ENCODE measurements around the gene DMBT1.

The DMBT1 gene

DNA sequence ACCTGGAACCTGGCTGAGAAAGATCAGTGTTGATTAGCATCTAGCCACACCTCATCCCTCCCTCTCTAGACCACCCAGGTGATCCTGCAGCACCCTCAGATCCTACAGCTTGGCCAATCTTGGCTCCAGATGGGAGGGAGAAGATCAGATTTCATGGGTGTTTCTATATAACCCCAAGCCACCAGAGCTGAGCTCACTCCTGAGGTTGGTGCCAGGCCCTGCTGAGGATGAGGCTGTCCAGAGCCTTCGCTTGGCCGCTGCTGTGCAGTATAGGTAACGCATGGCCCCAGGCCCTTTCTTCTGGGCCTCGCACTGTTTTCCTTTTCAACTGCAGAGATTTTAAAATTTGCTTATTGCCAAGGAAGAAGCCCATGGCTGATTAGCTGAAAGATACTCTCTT is 112.1 kb downstream of the DMBT1 start:
- H3K4me3 ChIP-seq (ENCODE audit: low read length) = no peak overlapping the region
- DNase-seq (ENCODE audit: low read depth) = no peak
- TF ChIP-seq, protein P1, sequence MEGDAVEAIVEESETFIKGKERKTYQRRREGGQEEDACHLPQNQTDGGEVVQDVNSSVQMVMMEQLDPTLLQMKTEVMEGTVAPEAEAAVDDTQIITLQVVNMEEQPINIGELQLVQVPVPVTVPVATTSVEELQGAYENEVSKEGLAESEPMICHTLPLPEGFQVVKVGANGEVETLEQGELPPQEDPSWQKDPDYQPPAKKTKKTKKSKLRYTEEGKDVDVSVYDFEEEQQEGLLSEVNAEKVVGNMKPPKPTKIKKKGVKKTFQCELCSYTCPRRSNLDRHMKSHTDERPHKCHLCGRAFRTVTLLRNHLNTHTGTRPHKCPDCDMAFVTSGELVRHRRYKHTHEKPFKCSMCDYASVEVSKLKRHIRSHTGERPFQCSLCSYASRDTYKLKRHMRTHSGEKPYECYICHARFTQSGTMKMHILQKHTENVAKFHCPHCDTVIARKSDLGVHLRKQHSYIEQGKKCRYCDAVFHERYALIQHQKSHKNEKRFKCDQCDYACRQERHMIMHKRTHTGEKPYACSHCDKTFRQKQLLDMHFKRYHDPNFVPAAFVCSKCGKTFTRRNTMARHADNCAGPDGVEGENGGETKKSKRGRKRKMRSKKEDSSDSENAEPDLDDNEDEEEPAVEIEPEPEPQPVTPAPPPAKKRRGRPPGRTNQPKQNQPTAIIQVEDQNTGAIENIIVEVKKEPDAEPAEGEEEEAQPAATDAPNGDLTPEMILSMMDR (IDR thresholded peaks at IDR 0.05; ENCODE audit: insufficient read depth, low read depth, low read length, missing control alignments) = no peak

DNA sequence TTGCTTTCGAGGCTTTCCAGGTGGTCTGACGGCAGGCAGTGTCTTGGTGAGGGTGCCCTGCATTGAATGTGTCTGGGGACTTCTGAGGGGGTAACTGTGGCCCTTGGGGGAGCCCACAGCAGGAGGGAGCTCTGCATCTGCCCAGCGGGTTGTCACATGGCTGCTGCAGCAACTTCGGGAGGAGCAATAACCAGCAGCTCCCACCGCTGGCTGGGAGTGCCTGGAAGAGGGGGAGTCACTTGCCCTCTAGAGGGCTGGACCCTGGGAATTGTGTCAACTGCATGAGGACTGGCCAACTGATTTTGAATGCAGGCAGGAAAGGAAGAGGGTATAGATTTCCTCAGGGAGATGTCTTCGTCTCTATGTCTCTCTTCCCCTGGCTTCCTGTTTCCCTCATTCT is 112.7 kb downstream of the DMBT1 start:
- no peak overlapping the region for H3K4me3 ChIP-seq (ENCODE audit: low read length)
- DNase-seq (ENCODE audit: low read depth) = no peak
- TF ChIP-seq, protein P1 (IDR thresholded peaks at IDR 0.05; ENCODE audit: insufficient read depth, low read depth, low read length, missing control alignments) = no peak

DNA sequence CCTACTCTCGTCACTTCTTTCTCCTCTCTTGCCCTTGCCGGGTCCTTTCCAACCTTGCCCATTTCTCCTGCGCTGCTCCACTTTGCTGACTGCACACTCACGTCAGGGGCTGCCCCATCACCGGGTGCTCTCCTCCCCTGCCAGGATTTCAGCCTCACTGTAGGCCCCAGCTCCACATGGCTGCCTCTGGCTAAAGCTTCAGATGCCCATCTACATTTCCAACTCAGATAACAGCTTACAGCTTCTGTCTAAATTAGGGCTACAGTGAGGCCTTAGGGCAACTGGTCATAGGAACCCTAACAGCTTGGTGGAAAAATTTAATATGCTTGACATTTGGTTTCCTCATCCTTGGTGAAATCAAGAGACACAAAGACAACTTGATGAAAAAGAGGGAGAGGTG is 113.2 kb downstream of the DMBT1 start:
- TF ChIP-seq, protein P1 (IDR thresholded peaks at IDR 0.05; ENCODE audit: insufficient read depth, low read depth, low read length, missing control alignments) = no peak
- no peak for DNase-seq (ENCODE audit: low read depth)
- no peak overlapping the region for H3K4me3 ChIP-seq (ENCODE audit: low read length)

DNA sequence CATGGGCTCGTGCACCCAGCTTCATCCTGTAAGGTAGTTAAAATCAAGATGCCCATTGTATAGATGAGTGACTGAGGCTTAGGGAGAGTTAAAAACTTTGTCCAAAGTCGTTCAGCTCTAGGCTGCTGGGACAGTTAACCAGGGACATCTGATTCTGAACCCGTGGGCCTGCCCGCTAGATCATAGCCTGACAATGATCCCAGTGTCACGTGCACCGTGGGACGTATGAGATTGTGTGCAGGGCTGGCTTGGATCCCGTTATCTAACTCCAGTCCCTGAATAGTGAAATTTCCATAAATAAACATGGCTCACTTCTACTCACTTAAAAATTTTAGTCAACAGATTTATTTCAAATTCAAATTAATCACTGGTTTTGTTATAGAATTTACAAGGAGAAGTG is 114.2 kb downstream of the DMBT1 start:
- no peak overlapping the region for H3K4me3 ChIP-seq (ENCODE audit: low read length)
- no peak for DNase-seq (ENCODE audit: low read depth)
- TF ChIP-seq, protein P1 (IDR thresholded peaks at IDR 0.05; ENCODE audit: insufficient read depth, low read depth, low read length, missing control alignments) = no peak

DNA sequence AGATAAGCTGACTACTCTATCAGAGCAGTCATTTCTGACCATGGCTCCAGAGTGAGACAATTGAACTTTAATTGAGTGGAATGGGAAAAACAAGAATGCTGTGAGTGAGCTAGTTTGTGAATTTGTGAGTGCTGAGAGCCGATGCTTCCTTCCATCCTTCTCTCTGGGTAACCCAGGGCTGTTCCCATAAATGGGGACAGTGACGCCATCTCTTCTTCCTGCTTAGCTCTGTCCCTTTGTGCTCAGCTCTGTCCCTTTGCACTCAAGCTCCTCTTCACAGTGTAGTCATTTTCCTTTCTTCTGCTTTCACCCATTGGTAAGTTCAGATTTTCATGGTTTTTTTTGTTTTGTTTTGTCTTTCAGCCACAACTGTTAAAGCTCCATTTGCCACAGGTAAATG is 114.7 kb downstream of the DMBT1 start:
- no peak overlapping the region for H3K4me3 ChIP-seq (ENCODE audit: low read length)
- TF ChIP-seq, protein P1 (IDR thresholded peaks at IDR 0.05; ENCODE audit: insufficient read depth, low read depth, low read length, missing control alignments) = no peak
- DNase-seq (ENCODE audit: low read depth) = no peak

DNA sequence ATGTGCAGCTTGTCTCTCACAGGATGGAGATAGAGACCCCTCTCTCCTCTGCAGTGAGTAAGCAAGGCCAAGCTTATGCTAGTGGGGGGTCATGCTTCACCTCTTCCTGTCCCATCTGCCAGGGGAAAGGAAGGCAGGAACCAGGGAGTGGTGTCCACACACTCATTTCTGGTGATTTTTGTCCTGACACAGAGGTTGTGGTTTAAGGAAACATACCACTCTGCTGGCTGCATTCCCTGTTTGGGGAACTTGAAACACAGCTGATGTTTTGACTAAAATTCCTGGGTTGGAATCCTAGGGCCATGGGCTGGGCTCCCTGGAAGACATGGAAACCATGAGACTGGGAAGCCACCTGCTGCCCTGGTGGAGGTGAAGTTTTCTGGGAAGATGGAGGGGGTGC is 117.7 kb downstream of the DMBT1 start:
- TF ChIP-seq, protein P1 (IDR thresholded peaks at IDR 0.05; ENCODE audit: insufficient read depth, low read depth, low read length, missing control alignments) = no peak
- no peak overlapping the region for H3K4me3 ChIP-seq (ENCODE audit: low read length)
- no peak for DNase-seq (ENCODE audit: low read depth)

DNA sequence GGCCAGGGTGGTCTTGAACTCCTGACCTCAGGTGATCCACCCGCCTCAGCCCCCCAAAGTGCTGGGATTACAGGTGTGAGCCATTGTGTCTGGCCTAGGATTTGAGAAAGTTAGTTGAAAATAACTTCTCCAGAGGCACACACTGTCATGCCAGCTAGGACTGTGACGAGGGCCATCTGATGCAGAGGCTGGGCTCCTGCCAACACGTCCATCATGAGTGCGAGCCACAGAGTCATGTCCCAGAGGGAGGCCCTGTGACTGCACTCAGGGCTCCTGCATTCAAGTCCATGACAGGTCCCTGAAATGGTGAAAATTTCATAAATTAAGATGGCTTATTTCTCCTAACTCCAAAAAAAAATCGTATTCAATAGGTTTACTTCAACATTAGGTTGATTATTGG is 122.0 kb downstream of the DMBT1 start:
- DNase-seq (ENCODE audit: low read depth) = no peak
- TF ChIP-seq, protein P1 (IDR thresholded peaks at IDR 0.05; ENCODE audit: insufficient read depth, low read depth, low read length, missing control alignments) = no peak
- no peak overlapping the region for H3K4me3 ChIP-seq (ENCODE audit: low read length)

All from epithelial cell of esophagus (primary cell).